Muscle layer of colon (tissue), 2 donors: ENCODE data around the gene AMELY.

ENCODE experiments used
- H3K27ac ChIP-seq: one replicate; pipeline ENCODE4 v1.7.0; 2013; ENCODE audit warnings: low read depth, mild to moderate bottlenecking, low read length, moderate library complexity
- H3K27me3 ChIP-seq, 2 donors: one replicate each; pipeline ENCODE4 v1.7.0; 2013; ENCODE audit warnings: low read length in 2 of 2, mild to moderate bottlenecking in 2 of 2; ENCODE audit not compliant: insufficient read depth in 2 of 2, control insufficient read depth in 1 of 2
- H3K36me3 ChIP-seq: one replicate; pipeline ENCODE4 v1.7.0; 2013; ENCODE audit warnings: mild to moderate bottlenecking, low read length; ENCODE audit not compliant: insufficient read depth
- H3K4me1 ChIP-seq: one replicate; pipeline ENCODE4 v1.7.0; 2013; ENCODE audit warnings: mild to moderate bottlenecking, low read length; ENCODE audit not compliant: insufficient read depth
- H3K4me3 ChIP-seq, 2 donors: one replicate each; pipeline ENCODE4 v1.7.0; 2013; ENCODE audit warnings: low read length in 2 of 2, low read depth in 1 of 2, mild to moderate bottlenecking in 1 of 2, moderate library complexity in 1 of 2
- H3K9ac ChIP-seq: one replicate; pipeline ENCODE4 v1.7.0; 2013; ENCODE audit warnings: low read length
- H3K9me3 ChIP-seq: one replicate; pipeline ENCODE4 v1.7.0; 2013; ENCODE audit warnings: mild to moderate bottlenecking, low read length
- donor health status: abdominal sarcoma.
- donor health status: Adenocarcinoma of cecum.

The AMELY gene

GRCh38 chrY:6911253-6911881 is at the start of gene AMELY:
Gene AMELY (minus strand): TSS chrY:6911752. CDS start chrY:6872608, 39,144 bp downstream.
- Histone ChIP-seq H3K9ac (no peak within 1 kb of the TSS), H3K27me3 (no peaks in the 10 kb centered on the region), H3K4me3 (no peak within 1 kb of the TSS), H3K4me1 (no peaks in the 10 kb centered on the region), H3K9me3 (no peaks in the 10 kb centered on the region), H3K27ac (no peak within 1 kb of the TSS), H3K36me3 (no peaks in the 10 kb centered on the region)

GRCh38 chrY:6949947-6950346 is 38.4 kb upstream of the AMELY start:
- no peaks in the 10 kb centered on the region for H3K4me1 ChIP-seq
- H3K4me3 ChIP-seq = no peak overlapping the region
- no peaks in the 10 kb centered on the region for H3K27me3 ChIP-seq
- H3K9ac ChIP-seq = no peak overlapping the region
- no peaks in the 10 kb centered on the region for H3K36me3 ChIP-seq
- H3K27ac ChIP-seq = no peak overlapping the region
- no peaks in the 10 kb centered on the region for H3K9me3 ChIP-seq

GRCh38 chrY:6948378-6948777 is 36.8 kb upstream of the AMELY start:
- Histone ChIP-seq H3K27me3 (no peaks in the 10 kb centered on the region), H3K4me1 (no peaks in the 10 kb centered on the region), H3K9me3 (no peaks in the 10 kb centered on the region), H3K4me3 (no peak overlapping the region), H3K36me3 (no peaks in the 10 kb centered on the region), H3K9ac (no peak overlapping the region), H3K27ac (no peak overlapping the region)

GRCh38 chrY:6947695-6948094 is 36.1 kb upstream of the AMELY start:
- no peak overlapping the region for H3K4me3 ChIP-seq
- H3K9ac ChIP-seq = no peak overlapping the region
- no peaks in the 10 kb centered on the region for H3K9me3 ChIP-seq
- H3K27ac ChIP-seq = no peak overlapping the region
- H3K36me3 ChIP-seq = no peaks in the 10 kb centered on the region
- H3K4me1 ChIP-seq = no peaks in the 10 kb centered on the region
- no peaks in the 10 kb centered on the region for H3K27me3 ChIP-seq

- H3K4me1 ChIP-seq = no peaks in the 10 kb centered on the region
- H3K27ac ChIP-seq = no peak overlapping the region
- H3K9me3 ChIP-seq = no peaks in the 10 kb centered on the region
- H3K4me3 ChIP-seq = no peak overlapping the region
- no peaks in the 10 kb centered on the region for H3K27me3 ChIP-seq
- no peak overlapping the region for H3K9ac ChIP-seq
- H3K36me3 ChIP-seq = no peaks in the 10 kb centered on the region
These were observed 23.9 kb upstream of the AMELY start for GRCh38 chrY:6935497-6935896.

- no peak overlapping the region for H3K9ac ChIP-seq
- no peak overlapping the region for H3K27ac ChIP-seq
- no peaks in the 10 kb centered on the region for H3K4me1 ChIP-seq
- H3K36me3 ChIP-seq = no peaks in the 10 kb centered on the region
- no peaks in the 10 kb centered on the region for H3K27me3 ChIP-seq
- no peak overlapping the region for H3K4me3 ChIP-seq
- H3K9me3 ChIP-seq = no peaks in the 10 kb centered on the region
These were observed 20.3 kb upstream of the AMELY start for GRCh38 chrY:6931779-6932396.

- no peaks in the 10 kb centered on the region for H3K36me3 ChIP-seq
- H3K4me3 ChIP-seq = no peak overlapping the region
- H3K4me1 ChIP-seq = no peaks in the 10 kb centered on the region
- no peak overlapping the region for H3K9ac ChIP-seq
- no peaks in the 10 kb centered on the region for H3K27me3 ChIP-seq
- H3K9me3 ChIP-seq = no peaks in the 10 kb centered on the region
- H3K27ac ChIP-seq = no peak overlapping the region
These were observed 17.7 kb upstream of the AMELY start for GRCh38 chrY:6929237-6929636.

- no peak overlapping the region for H3K27ac ChIP-seq
- H3K27me3 ChIP-seq = no peaks in the 10 kb centered on the region
- no peaks in the 10 kb centered on the region for H3K9me3 ChIP-seq
- no peak overlapping the region for H3K9ac ChIP-seq
- no peaks in the 10 kb centered on the region for H3K36me3 ChIP-seq
- H3K4me3 ChIP-seq = no peak overlapping the region
- H3K4me1 ChIP-seq = no peaks in the 10 kb centered on the region
These were observed 16.7 kb upstream of the AMELY start for GRCh38 chrY:6928265-6928664.

- Histone ChIP-seq H3K9me3 (no peaks in the 10 kb centered on the region), H3K27ac (no peak overlapping the region), H3K9ac (no peak overlapping the region)
These were observed 9.5 kb upstream of the AMELY start for GRCh38 chrY:6921061-6921460.

GRCh38 chrY:6913362-6913761 is 1.8 kb upstream of the AMELY start:
- no peak overlapping the region for H3K27ac ChIP-seq
- no peaks in the 10 kb centered on the region for H3K27me3 ChIP-seq
- H3K9ac ChIP-seq = no peak overlapping the region
- no peaks in the 10 kb centered on the region for H3K4me1 ChIP-seq
- H3K4me3 ChIP-seq = no peak overlapping the region
- no peaks in the 10 kb centered on the region for H3K9me3 ChIP-seq
- H3K36me3 ChIP-seq = no peaks in the 10 kb centered on the region

More at GRCh38 chrY:6921061-6921460, 9.5 kb upstream of the AMELY start:
- Histone ChIP-seq H3K4me3 (no peak overlapping the region), H3K4me1 (no peaks in the 10 kb centered on the region), H3K27me3 (no peaks in the 10 kb centered on the region), H3K36me3 (no peaks in the 10 kb centered on the region)

- H3K4me3 ChIP-seq = no peak within 1 kb of the TSS
- H3K9ac ChIP-seq = no peak within 1 kb of the TSS
These were observed 940 bp downstream of the AMELY start, which contains the start of gene TBL1Y for GRCh38 chrY:6910372-6911252. Gene TBL1Y (plus strand): TSS chrY:6910697. CDS start chrY:7025085, 114,388 bp downstream.

More at GRCh38 chrY:6910372-6911252, 940 bp downstream of the AMELY start, which contains the start of gene TBL1Y:
- Histone ChIP-seq H3K36me3 (no peaks in the 10 kb centered on the region), H3K4me1 (no peaks in the 10 kb centered on the region), H3K27ac (no peak within 1 kb of the TSS), H3K9me3 (no peaks in the 10 kb centered on the region), H3K27me3 (no peaks in the 10 kb centered on the region)
